ENCODE results near the gene CKAP2L.
A peak's percentile ranks its signal among the peaks of the same experiment; 100 is the strongest.

GRCh38 chr2:112690853-112691401 lies 73.5 kb downstream of the CKAP2L start:
- peak; percentile 53 to 61 for TF ChIP-seq CTCF (IDR thresholded peaks at IDR 0.05)
- no peak for TF ChIP-seq EP300 (IDR thresholded peaks at IDR 0.05)

Data from suprapubic skin (tissue), 3 donors.